ENCODE measurements around the gene PPFIA1.

- no peak for TF ChIP-seq POLR2AphosphoS5 (IDR thresholded peaks at IDR 0.05; ENCODE audit: borderline replicate concordance, low read depth, low read length)
- TF ChIP-seq EZH2 (IDR thresholded peaks at IDR 0.05): no peak
Measured at GRCh38 chr11:70409437-70409836, 138.9 kb downstream of the PPFIA1 start.

Data from SK-N-MC (cell line).